ENCODE results near the gene PRB4.

DNA sequence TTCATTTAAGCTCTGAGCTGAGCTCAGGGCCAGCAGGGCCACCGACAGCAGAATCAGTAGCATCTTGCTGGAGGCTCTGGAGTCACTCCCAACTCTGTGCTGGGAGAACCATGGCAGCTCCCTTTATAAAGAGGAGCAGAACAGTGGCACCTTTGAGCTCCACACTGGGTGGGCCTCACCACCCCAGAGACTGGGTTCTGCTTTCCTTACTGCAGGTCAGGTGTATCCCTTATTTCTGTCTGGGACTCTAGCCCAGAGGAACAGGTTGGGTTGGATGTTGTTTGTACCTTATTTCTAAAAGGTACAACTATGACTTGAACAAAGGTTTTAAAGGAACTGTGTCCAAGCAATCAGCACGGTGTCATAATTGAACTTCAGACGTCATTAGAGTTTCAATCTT, 40.6 kb downstream of the PRB4 start, which contains the start of gene PRB3:
- no peak for TF ChIP-seq EP300 (conservative IDR thresholded peaks at IDR 0.05; ENCODE audit: poor library complexity, severe bottlenecking)
- TF ChIP-seq EZH2 (IDR thresholded peaks at IDR 0.05; ENCODE audit: borderline replicate concordance, insufficient read depth, low read length, poor library complexity, severe bottlenecking), result no peak
- TF ChIP-seq TAF1 (IDR thresholded peaks at IDR 0.05; ENCODE audit: low read depth), result no peak
- TF ChIP-seq CTCF (IDR thresholded peaks at IDR 0.05; ENCODE audit: poor library complexity, severe bottlenecking), result no peak
- TF ChIP-seq SMC3 (conservative IDR thresholded peaks at IDR 0.05; ENCODE audit: poor library complexity), result no peak

Data from neural cell (in vitro differentiated cells).